HepG2 (cell line): ENCODE results near the gene RAB34. TPM values are rescaled to one million over a fixed set of nuclear protein-coding genes. Genes with fewer than 3 reads are reported as not detected.

ENCODE experiments used
- ARID4A ChIP-seq: sonication (generic); formaldehyde crosslinking; IDR thresholded peaks from 2 replicates; pipeline ENCODE4 v1.5.0; 2020; ENCODE audit warnings: mild to moderate bottlenecking, missing genetic modification reagents, borderline replicate concordance
- CEBPZ ChIP-seq: IDR thresholded peaks from 2 replicates; pipeline ENCODE4 v1.6.1; 2012; ENCODE audit warnings: low read length, improper control_type of control experiment
- HMGA1 ChIP-seq: sonication (generic); formaldehyde crosslinking; conservative IDR thresholded peaks from 2 replicates; pipeline ENCODE4 v1.4.0; 2020; ENCODE audit warnings: missing genetic modification reagents
- RFXANK ChIP-seq: IDR thresholded peaks from 2 replicates; pipeline ENCODE4 v1.6.1; 2016
- SIN3A ChIP-seq: IDR thresholded peaks from 2 replicates; pipeline ENCODE4 v1.6.1; 2011; ENCODE audit warnings: low read depth, mild to moderate bottlenecking, control low read depth, low read length, borderline replicate concordance
- ZNF747 ChIP-seq: sonication (generic); formaldehyde crosslinking; IDR thresholded peaks from 2 replicates; pipeline ENCODE4 v1.8.1; 2023; ENCODE audit warnings: missing genetic modification reagents, mild to moderate bottlenecking, borderline replicate concordance
- ZNF782 ChIP-seq: sonication (generic); formaldehyde crosslinking; IDR thresholded peaks from 2 replicates; pipeline ENCODE4 v1.4.0; 2020; ENCODE audit warnings: missing genetic modification reagents, mild to moderate bottlenecking, borderline replicate concordance
- polyA plus RNA-seq, 8 experiments: library from polyadenylated mRNA; depleted of rRNA in 3 of 8; stranded (reverse) in 7 of 8; unstranded in 1 of 8; fragments of >200 nt; fragmentation: Illumina TruSeq in 4 of 8; extraction: Trizol in 4 of 8; gene quantifications; 2 replicates each; pipeline versions ENCODE4 v1.2.1 to v1.2.3, GENCODE V29; 2011 to 2016; ENCODE audit warnings: low read depth in 4 of 8, missing spikeins in 1 of 8, mixed read lengths in 1 of 8; ENCODE audit not compliant: insufficient read depth in 1 of 8
- total RNA-seq, 5 experiments: library from RNA; depleted of rRNA; stranded (reverse); fragments of >200 nt; fragmentation: Illumina TruSeq; extraction: Trizol; gene quantifications; 2 replicates each; pipeline ENCODE4 v1.2.3, GENCODE V29; 2016; ENCODE audit warnings: low read depth in 1 of 5
- TF ChIP-seq, protein P1 (sequence below): sonication (generic); formaldehyde crosslinking; IDR thresholded peaks from one replicate; pipeline ENCODE4 v1.5.1; 2020; ENCODE audit warnings: mild to moderate bottlenecking, missing genetic modification reagents; ENCODE audit errors: not compliant biosample characterization
- TF ChIP-seq, protein P2 (sequence below): sonication (generic); formaldehyde crosslinking; IDR thresholded peaks from 2 replicates; pipeline ENCODE4 v1.5.0; 2020; ENCODE audit warnings: mild to moderate bottlenecking, missing genetic modification reagents, borderline replicate concordance

The RAB34 gene
- total and polyA plus RNA-seq, 2 of the 13 experiments (the other 11 are each of a cell fraction or from before 2014, with no cell fraction given): 0.49 TPM; not detected in 1

- TF ChIP-seq CEBPZ: no peak
- peak; percentile 85 for TF ChIP-seq ARID4A (CRISPR knock-in tag)
- TF ChIP-seq HMGA1: no peak
- TF ChIP-seq, protein P1, sequence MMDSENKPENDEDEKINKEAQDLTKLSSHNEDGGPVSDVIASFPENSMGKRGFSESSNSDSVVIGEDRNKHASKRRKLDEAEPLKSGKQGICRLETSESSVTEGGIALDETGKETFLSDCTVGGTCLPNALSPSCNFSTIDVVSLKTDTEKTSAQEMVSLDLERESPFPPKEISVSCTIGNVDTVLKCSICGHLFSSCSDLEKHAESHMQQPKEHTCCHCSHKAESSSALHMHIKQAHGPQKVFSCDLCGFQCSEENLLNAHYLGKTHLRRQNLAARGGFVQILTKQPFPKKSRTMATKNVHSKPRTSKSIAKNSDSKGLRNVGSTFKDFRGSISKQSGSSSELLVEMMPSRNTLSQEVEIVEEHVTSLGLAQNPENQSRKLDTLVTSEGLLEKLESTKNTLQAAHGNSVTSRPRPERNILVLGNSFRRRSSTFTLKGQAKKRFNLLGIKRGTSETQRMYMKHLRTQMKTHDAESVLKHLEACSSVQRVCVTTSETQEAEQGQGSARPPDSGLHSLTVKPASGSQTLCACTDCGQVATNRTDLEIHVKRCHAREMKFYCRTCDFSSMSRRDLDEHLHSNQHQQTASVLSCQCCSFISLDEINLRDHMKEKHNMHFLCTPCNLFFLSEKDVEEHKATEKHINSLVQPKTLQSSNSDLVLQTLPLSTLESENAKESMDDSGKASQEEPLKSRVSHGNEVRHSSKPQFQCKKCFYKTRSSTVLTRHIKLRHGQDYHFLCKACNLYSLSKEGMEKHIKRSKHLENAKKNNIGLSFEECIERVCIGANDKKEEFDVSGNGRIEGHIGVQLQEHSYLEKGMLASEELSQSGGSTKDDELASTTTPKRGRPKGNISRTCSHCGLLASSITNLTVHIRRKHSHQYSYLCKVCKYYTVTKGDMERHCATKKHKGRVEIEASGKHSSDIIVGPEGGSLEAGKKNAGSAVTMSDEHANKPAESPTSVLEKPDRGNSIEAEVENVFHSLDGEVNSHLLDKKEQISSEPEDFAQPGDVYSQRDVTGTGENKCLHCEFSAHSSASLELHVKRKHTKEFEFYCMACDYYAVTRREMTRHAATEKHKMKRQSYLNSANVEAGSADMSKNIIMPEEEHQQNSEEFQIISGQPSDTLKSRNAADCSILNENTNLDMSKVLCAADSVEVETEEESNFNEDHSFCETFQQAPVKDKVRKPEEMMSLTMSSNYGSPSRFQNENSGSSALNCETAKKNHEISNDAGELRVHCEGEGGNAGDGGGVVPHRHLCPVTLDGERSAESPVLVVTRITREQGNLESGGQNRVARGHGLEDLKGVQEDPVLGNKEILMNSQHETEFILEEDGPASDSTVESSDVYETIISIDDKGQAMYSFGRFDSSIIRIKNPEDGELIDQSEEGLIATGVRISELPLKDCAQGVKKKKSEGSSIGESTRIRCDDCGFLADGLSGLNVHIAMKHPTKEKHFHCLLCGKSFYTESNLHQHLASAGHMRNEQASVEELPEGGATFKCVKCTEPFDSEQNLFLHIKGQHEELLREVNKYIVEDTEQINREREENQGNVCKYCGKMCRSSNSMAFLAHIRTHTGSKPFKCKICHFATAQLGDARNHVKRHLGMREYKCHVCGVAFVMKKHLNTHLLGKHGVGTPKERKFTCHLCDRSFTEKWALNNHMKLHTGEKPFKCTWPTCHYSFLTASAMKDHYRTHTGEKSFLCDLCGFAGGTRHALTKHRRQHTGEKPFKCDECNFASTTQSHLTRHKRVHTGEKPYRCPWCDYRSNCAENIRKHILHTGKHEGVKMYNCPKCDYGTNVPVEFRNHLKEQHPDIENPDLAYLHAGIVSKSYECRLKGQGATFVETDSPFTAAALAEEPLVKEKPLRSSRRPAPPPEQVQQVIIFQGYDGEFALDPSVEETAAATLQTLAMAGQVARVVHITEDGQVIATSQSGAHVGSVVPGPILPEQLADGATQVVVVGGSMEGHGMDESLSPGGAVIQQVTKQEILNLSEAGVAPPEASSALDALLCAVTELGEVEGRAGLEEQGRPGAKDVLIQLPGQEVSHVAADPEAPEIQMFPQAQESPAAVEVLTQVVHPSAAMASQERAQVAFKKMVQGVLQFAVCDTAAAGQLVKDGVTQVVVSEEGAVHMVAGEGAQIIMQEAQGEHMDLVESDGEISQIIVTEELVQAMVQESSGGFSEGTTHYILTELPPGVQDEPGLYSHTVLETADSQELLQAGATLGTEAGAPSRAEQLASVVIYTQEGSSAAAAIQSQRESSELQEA: no peak
- TF ChIP-seq RFXANK: no peak
- TF ChIP-seq ZNF747 (CRISPR knock-in tag): peak; percentile 92; the same call in 1 of the 2 replicates
- peak; percentile 83; the same call in 1 of the 2 replicates for TF ChIP-seq ZNF782 (CRISPR knock-in tag)
- 0 out of 2 replicates have a peak, but pooled peaks have one; percentile 30 for TF ChIP-seq SIN3A
- TF ChIP-seq, protein P2, sequence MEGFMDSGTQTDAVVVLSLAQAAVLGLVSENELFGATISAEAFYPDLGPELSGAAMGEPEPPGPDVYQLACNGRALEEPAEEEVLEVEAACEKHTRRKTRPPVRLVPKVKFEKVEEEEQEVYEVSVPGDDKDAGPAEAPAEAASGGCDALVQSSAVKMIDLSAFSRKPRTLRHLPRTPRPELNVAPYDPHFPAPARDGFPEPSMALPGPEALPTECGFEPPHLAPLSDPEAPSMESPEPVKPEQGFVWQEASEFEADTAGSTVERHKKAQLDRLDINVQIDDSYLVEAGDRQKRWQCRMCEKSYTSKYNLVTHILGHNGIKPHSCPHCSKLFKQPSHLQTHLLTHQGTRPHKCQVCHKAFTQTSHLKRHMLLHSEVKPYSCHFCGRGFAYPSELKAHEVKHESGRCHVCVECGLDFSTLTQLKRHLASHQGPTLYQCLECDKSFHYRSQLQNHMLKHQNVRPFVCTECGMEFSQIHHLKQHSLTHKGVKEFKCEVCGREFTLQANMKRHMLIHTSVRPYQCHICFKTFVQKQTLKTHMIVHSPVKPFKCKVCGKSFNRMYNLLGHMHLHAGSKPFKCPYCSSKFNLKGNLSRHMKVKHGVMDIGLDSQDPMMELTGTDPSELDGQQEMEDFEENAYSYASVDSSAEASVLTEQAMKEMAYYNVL (CRISPR knock-in tag): no peak
Measured at GRCh38 chr17:28728364-28729200, 10.9 kb upstream of the RAB34 start, which contains the start of gene NEK8 (continued).
